Neuron (in vitro differentiated cells): ENCODE data around the gene FLAD1.

ENCODE experiments used
- H2AFZ ChIP-seq: one replicate; pipeline ENCODE4 v1.6.1; 2013; ENCODE audit warnings: low read depth, mild to moderate bottlenecking, inconsistent platforms, low read length, moderate library complexity
- H3K27me3 ChIP-seq: one replicate; pipeline ENCODE4 v1.6.1; 2013; ENCODE audit warnings: low read length; ENCODE audit not compliant: insufficient read depth
- H3K36me3 ChIP-seq: one replicate; pipeline ENCODE4 v1.6.1; 2013; ENCODE audit warnings: low read length; ENCODE audit not compliant: insufficient read depth
- H3K4me1 ChIP-seq: one replicate; pipeline ENCODE4 v1.6.1; 2013; ENCODE audit warnings: low read length; ENCODE audit not compliant: insufficient read depth
- H3K4me3 ChIP-seq: 2 replicates; pipeline ENCODE4 v1.5.1; 2013; ENCODE audit warnings: mild to moderate bottlenecking, low read length, moderate library complexity
- H3K9me3 ChIP-seq: one replicate; pipeline ENCODE4 v1.6.1; 2013; ENCODE audit warnings: low read length

The FLAD1 gene

GRCh38 chr1:154943649-154944400 is 39.3 kb upstream of the FLAD1 start:
- Histone ChIP-seq H3K4me1 (peaks cover 42% of the 10 kb centered on the region), H3K4me3 (no peak overlapping the region), H3K9me3 (no peaks in the 10 kb centered on the region), H2AFZ (no peak overlapping the region), H3K36me3 (peaks cover 15% of the 10 kb centered on the region), H3K27me3 (no peaks in the 10 kb centered on the region)

- Histone ChIP-seq H3K4me3 (no peak overlapping the region), H3K27me3 (no peaks in the 10 kb centered on the region), H2AFZ (no peak overlapping the region), H3K36me3 (peaks cover 15% of the 10 kb centered on the region), H3K9me3 (no peaks in the 10 kb centered on the region), H3K4me1 (peaks cover 42% of the 10 kb centered on the region)
These were observed 38.6 kb upstream of the FLAD1 start for GRCh38 chr1:154944401-154945159.

- Histone ChIP-seq H3K27me3 (no peaks in the 10 kb centered on the region), H3K4me3 (no peak overlapping the region), H3K36me3 (peaks cover 17% of the 10 kb centered on the region), H3K4me1 (peaks cover 37% of the 10 kb centered on the region), H2AFZ (no peak overlapping the region), H3K9me3 (no peaks in the 10 kb centered on the region)
These were observed 37.8 kb upstream of the FLAD1 start for GRCh38 chr1:154945160-154945961.

- H3K4me1 ChIP-seq = peaks cover 29% of the 10 kb centered on the region
- H3K4me3 ChIP-seq = no peak overlapping the region
- H2AFZ ChIP-seq = no peak overlapping the region
- H3K9me3 ChIP-seq = no peaks in the 10 kb centered on the region
- H3K27me3 ChIP-seq = no peaks in the 10 kb centered on the region
- peaks cover 25% of the 10 kb centered on the region for H3K36me3 ChIP-seq
These were observed 36.9 kb upstream of the FLAD1 start for GRCh38 chr1:154945962-154946850.

GRCh38 chr1:154948079-154948478 is 35.1 kb upstream of the FLAD1 start:
- Histone ChIP-seq H3K36me3 (peaks cover 30% of the 10 kb centered on the region), H2AFZ (no peak overlapping the region), H3K4me3 (no peak overlapping the region), H3K9me3 (no peaks in the 10 kb centered on the region), H3K27me3 (no peaks in the 10 kb centered on the region), H3K4me1 (peaks cover 14% of the 10 kb centered on the region)

GRCh38 chr1:154951901-154952657 is 31.1 kb upstream of the FLAD1 start:
- peaks cover 39% of the 10 kb centered on the region for H3K4me1 ChIP-seq
- H3K4me3 ChIP-seq = no peak overlapping the region
- H3K9me3 ChIP-seq = no peaks in the 10 kb centered on the region
- no peaks in the 10 kb centered on the region for H3K27me3 ChIP-seq
- peaks cover 18% of the 10 kb centered on the region for H3K36me3 ChIP-seq
- H2AFZ ChIP-seq = no peak overlapping the region

GRCh38 chr1:154952664-154953063 is 30.5 kb upstream of the FLAD1 start:
- Histone ChIP-seq H3K4me3 (no peak overlapping the region), H3K27me3 (no peaks in the 10 kb centered on the region), H3K4me1 (peaks cover 41% of the 10 kb centered on the region), H3K9me3 (no peaks in the 10 kb centered on the region), H2AFZ (no peak overlapping the region), H3K36me3 (peaks cover 18% of the 10 kb centered on the region)

- Histone ChIP-seq H2AFZ (no peak overlapping the region), H3K36me3 (peaks cover 20% of the 10 kb centered on the region), H3K4me1 (peaks cover 41% of the 10 kb centered on the region), H3K9me3 (no peaks in the 10 kb centered on the region), H3K4me3 (no peak overlapping the region), H3K27me3 (no peaks in the 10 kb centered on the region)
These were observed 29.5 kb upstream of the FLAD1 start for GRCh38 chr1:154953611-154954038.

GRCh38 chr1:154954541-154954940 is 28.6 kb upstream of the FLAD1 start:
- Histone ChIP-seq H2AFZ (no peak overlapping the region), H3K36me3 (peaks cover 28% of the 10 kb centered on the region), H3K4me1 (peaks cover 41% of the 10 kb centered on the region), H3K27me3 (no peaks in the 10 kb centered on the region), H3K4me3 (peak overlapping the region; percentile 65), H3K9me3 (no peaks in the 10 kb centered on the region)

- Histone ChIP-seq H2AFZ (no peak overlapping the region), H3K4me1 (peaks cover 41% of the 10 kb centered on the region), H3K27me3 (no peaks in the 10 kb centered on the region)
These were observed 28.0 kb upstream of the FLAD1 start for GRCh38 chr1:154955039-154955717.

GRCh38 chr1:154955718-154956543 is 27.2 kb upstream of the FLAD1 start, which contains the start of gene PBXIP1:
TSS of gene PBXIP1 (minus strand) at chr1:154956099. CDS start at chr1:154953721, 2,378 bp downstream.
- H3K27me3 ChIP-seq = no peaks in the 10 kb centered on the region
- peaks cover 48% of the 10 kb centered on the region for H3K4me1 ChIP-seq
- H3K9me3 ChIP-seq = no peaks in the 10 kb centered on the region
- H3K36me3 ChIP-seq = peaks cover 23% of the 10 kb centered on the region
- H2AFZ ChIP-seq = peak within 1 kb of the TSS; percentile 11
- H3K4me3 ChIP-seq = peak within 1 kb of the TSS; percentile 65

More at GRCh38 chr1:154955039-154955717, 28.0 kb upstream of the FLAD1 start:
- Histone ChIP-seq H3K9me3 (no peaks in the 10 kb centered on the region), H3K36me3 (peaks cover 31% of the 10 kb centered on the region), H3K4me3 (peak overlapping the region; percentile 65)
